ENCODE measurements around the gene PSD2. TPM values are rescaled to one million over a fixed set of nuclear protein-coding genes. Genes with fewer than 3 reads are reported as not detected.

PSD2 gene
- total RNA-seq (2014; rRNA removed; shearing (Covaris generic)) (under 0.01 TPM in 1 of 2 replicates, not detected in the other), polyA plus RNA-seq (2016; fragmentation: Nextera tagmentation; extraction: Ambion mirVana) (0.11 TPM in 1 of 2 replicates, not detected in the other)

GRCh38 chr5:139795074-139796001, at the start of gene PSD2:
PSD2 (plus strand) TSS chr5:139795808; CDS start chr5:139809441, 13,633 bp downstream.
- H3K27me3 ChIP-seq (replicated peaks; ENCODE audit: insufficient read depth) = peaks cover 55% of the 10 kb centered on the region
- H3K9me3 ChIP-seq (ENCODE audit: low read depth) = no peaks in the 10 kb centered on the region
- no peaks in the 10 kb centered on the region for H3K36me3 ChIP-seq (ENCODE audit: low read depth)
- TF ChIP-seq EZH2phosphoT487 (IDR thresholded peaks at IDR 0.05; ENCODE audit: insufficient read depth, low read depth) = no peak
- TF ChIP-seq EZH2 (IDR thresholded peaks at IDR 0.05; ENCODE audit: insufficient read depth, poor library complexity, severe bottlenecking) = no peak
- H4K20me1 ChIP-seq (ENCODE audit: insufficient read depth) = no peaks in the 10 kb centered on the region
- H2AFZ ChIP-seq = peak within 1 kb of the TSS; percentile 63; the same call in 1 of the 2 replicates
- H3K4me2 ChIP-seq (ENCODE audit: unreplicated experiment) = no peak within 1 kb of the TSS
- H3K9me2 ChIP-seq (ENCODE audit: insufficient read depth) = no peaks in the 10 kb centered on the region
- no peaks in the 10 kb centered on the region for H3F3A ChIP-seq (ENCODE audit: insufficient read depth)
- no peak within 1 kb of the TSS for H3K27ac ChIP-seq
- in situ Hi-C loops (cut with MboI) = loop anchor here (25.0 kb wide), 1 partner anchor 367 kb away; no protein-coding TSS in a partner anchor
- H3K79me2 ChIP-seq (ENCODE audit: insufficient read depth) = no peaks in the 10 kb centered on the region
- H3K9ac ChIP-seq = no peak within 1 kb of the TSS
- WGBS, 2 experiments (ENCODE audit: low coverage in 1 of 2, low lambda C conversion rate in 2 of 2, missing lambda C conversion rate in 2 of 2) = 5 to 12% methylated on average over 28 to 71 of the region's 83 CpGs
- peak within 1 kb of the TSS; percentile 57 for H3K4me3 ChIP-seq
- H3K4me1 ChIP-seq (ENCODE audit: insufficient read depth) = no peaks in the 10 kb centered on the region
- peak; percentile 34 for DNase-seq

- Histone ChIP-seq H3K27ac (peak overlapping the region; percentile 85), H4K20me1 (ENCODE audit: insufficient read depth) (no peaks in the 10 kb centered on the region), H3K36me3 (ENCODE audit: low read depth) (no peaks in the 10 kb centered on the region), H3F3A (ENCODE audit: insufficient read depth) (0 out of 2 replicates have a peak, but pooled peaks cover 25% of the 10 kb centered on the region), H3K9me2 (ENCODE audit: insufficient read depth) (no peaks in the 10 kb centered on the region), H3K9me3 (ENCODE audit: low read depth) (no peaks in the 10 kb centered on the region), H3K79me2 (ENCODE audit: insufficient read depth) (no peaks in the 10 kb centered on the region), H3K4me3 (peak overlapping the region; percentile 68), H2AFZ (peak overlapping the region; percentile 73), H3K4me2 (ENCODE audit: unreplicated experiment) (peak overlapping the region; percentile 87), H3K4me1 (ENCODE audit: insufficient read depth) (peaks cover 26% of the 10 kb centered on the region), H3K27me3 (replicated peaks; ENCODE audit: insufficient read depth) (no peaks in the 10 kb centered on the region), H3K9ac (peak overlapping the region; percentile 85)
- peak; percentile 65 for DNase-seq
- TF ChIP-seq EZH2 (IDR thresholded peaks at IDR 0.05; ENCODE audit: insufficient read depth, poor library complexity, severe bottlenecking) (no peak), EZH2phosphoT487 (IDR thresholded peaks at IDR 0.05; ENCODE audit: insufficient read depth, low read depth) (no peak)
- WGBS, 2 experiments (ENCODE audit: low coverage in 1 of 2, low lambda C conversion rate in 2 of 2, missing lambda C conversion rate in 2 of 2) = 2% methylated on average over 25 to 38 of the region's 44 CpGs
- in situ Hi-C loops (cut with MboI) = no loop called here
Observed at GRCh38 chr5:139746691-139747582, 48.7 kb upstream of the PSD2 start.

GRCh38 chr5:139747583-139748504, 47.8 kb upstream of the PSD2 start:
- no peaks in the 10 kb centered on the region for H3K27me3 ChIP-seq (replicated peaks; ENCODE audit: insufficient read depth)
- peak overlapping the region; percentile 85 for H3K9ac ChIP-seq
- WGBS, 2 experiments (ENCODE audit: low coverage in 1 of 2, low lambda C conversion rate in 2 of 2, missing lambda C conversion rate in 2 of 2) = 6 to 7% methylated on average over 53 to 57 of the region's 60 CpGs
- H3K79me2 ChIP-seq (ENCODE audit: insufficient read depth) = no peaks in the 10 kb centered on the region
- H3K4me1 ChIP-seq (ENCODE audit: insufficient read depth) = peaks cover 32% of the 10 kb centered on the region
- H3K4me3 ChIP-seq = peak overlapping the region; percentile 68
- H2AFZ ChIP-seq = peak overlapping the region; percentile 73
- H3K9me2 ChIP-seq (ENCODE audit: insufficient read depth) = no peaks in the 10 kb centered on the region
- peak; percentile 86 for DNase-seq
- H3K4me2 ChIP-seq (ENCODE audit: unreplicated experiment) = peak overlapping the region; percentile 87
- TF ChIP-seq EZH2phosphoT487 (IDR thresholded peaks at IDR 0.05; ENCODE audit: insufficient read depth, low read depth) = no peak
- TF ChIP-seq EZH2 (IDR thresholded peaks at IDR 0.05; ENCODE audit: insufficient read depth, poor library complexity, severe bottlenecking) = no peak
- no peaks in the 10 kb centered on the region for H3K36me3 ChIP-seq (ENCODE audit: low read depth)
- no peaks in the 10 kb centered on the region for H4K20me1 ChIP-seq (ENCODE audit: insufficient read depth)
- H3K27ac ChIP-seq = peak overlapping the region; percentile 85
- no peaks in the 10 kb centered on the region for H3K9me3 ChIP-seq (ENCODE audit: low read depth)
- 0 out of 2 replicates have a peak, but pooled peaks cover 25% of the 10 kb centered on the region for H3F3A ChIP-seq (ENCODE audit: insufficient read depth)
- in situ Hi-C loops (cut with MboI) = no loop called here

Measured in GM23248 (cell line).